ENCODE results near the gene CLEC2D.
"Not testable (repeated sequence)": the region's sequence is repeated elsewhere in the genome, so short reads cannot be mapped to it uniquely, and the experiment has no call there.

The CLEC2D gene

DNA sequence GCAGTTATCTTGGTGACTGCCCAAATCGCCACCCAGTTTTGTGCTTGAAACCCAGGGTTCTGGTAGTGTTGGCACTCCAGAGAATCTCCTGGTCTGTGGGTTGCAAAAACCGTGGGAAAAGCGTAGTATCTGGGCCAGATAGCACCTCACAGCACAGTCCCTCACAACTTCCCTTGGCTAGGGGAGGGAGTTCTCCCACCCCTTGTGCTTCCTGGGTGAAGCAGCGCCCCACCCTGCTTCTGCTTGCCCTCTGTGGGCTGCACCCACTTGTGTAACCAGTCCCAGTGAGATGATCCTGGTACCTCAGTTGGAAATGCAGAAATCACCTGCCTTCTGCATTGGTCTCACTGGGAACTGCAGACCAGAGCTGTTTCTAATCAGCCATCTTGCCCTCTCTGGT, 16.4 kb downstream of the CLEC2D start:
- no peak for TF ChIP-seq CTCF (IDR thresholded peaks at IDR 0.05; ENCODE audit: insufficient read depth, low read length, missing control alignments)
- POLR2A ChIA-PET: no interaction called here
- no peak for DNase-seq (ENCODE audit: low read depth, low spot score)
- no peak overlapping the region for H3K4me3 ChIP-seq (ENCODE audit: low read depth, low read length)
- CTCF ChIA-PET: interaction anchor here (5.4 kb wide), 1 partner anchor 21 kb away, joined by 24 read pairs; no protein-coding TSS in a partner anchor

- CTCF ChIA-PET: interaction anchor here (1.0 to 5.4 kb wide), 2 partner anchors 20 to 60 kb away, joined by 3 to 24 read pairs; no protein-coding TSS in a partner anchor
- TF ChIP-seq CTCF (IDR thresholded peaks at IDR 0.05; ENCODE audit: insufficient read depth, low read length, missing control alignments): no peak
- POLR2A ChIA-PET: interaction anchor here (1.3 kb wide), 1 partner anchor 14 kb away, joined by 4 read pairs; no protein-coding TSS in a partner anchor
- DNase-seq (ENCODE audit: low read depth, low spot score): no peak
- no peak overlapping the region for H3K4me3 ChIP-seq (ENCODE audit: low read depth, low read length)
Observed at GRCh38 chr12:9687228-9687627, 17.7 kb downstream of the CLEC2D start.

GRCh38 chr12:9692909-9693308, 23.4 kb downstream of the CLEC2D start:
- POLR2A ChIA-PET: no interaction called here
- no peak for TF ChIP-seq CTCF (IDR thresholded peaks at IDR 0.05; ENCODE audit: insufficient read depth, low read length, missing control alignments)
- H3K4me3 ChIP-seq (ENCODE audit: low read depth, low read length): no peak overlapping the region
- DNase-seq (ENCODE audit: low read depth, low spot score): no peak
- CTCF ChIA-PET: no interaction called here

DNA sequence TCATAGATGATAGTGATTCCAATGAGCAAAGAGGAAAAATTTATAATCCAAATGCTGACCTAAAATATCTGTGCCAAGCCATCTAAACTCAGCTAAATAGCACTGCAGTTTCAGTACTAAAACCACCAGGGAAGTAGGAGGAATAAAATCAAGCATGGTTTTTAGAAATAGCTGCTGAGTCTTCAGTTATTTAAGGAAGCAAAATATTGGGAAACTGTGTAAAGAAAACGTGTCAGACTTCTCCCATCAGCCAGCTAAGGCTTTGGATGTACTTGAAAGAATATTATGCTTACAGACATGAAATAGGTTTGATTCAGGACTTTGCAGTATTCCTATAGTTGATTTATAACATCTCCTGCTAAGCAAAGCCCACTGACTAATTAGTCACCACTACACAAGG, 24.7 kb downstream of the CLEC2D start:
- ChIA-PET POLR2A (no interaction called here), CTCF (interaction anchor here (0.7 to 1.3 kb wide), 2 partner anchors 14 to 1247 kb away, joined by 3 to 6 read pairs; no protein-coding TSS in a partner anchor)
- H3K4me3 ChIP-seq (ENCODE audit: low read depth, low read length): no peak overlapping the region
- DNase-seq (ENCODE audit: low read depth, low spot score): no peak
- no peak for TF ChIP-seq CTCF (IDR thresholded peaks at IDR 0.05; ENCODE audit: insufficient read depth, low read length, missing control alignments)

- DNase-seq (ENCODE audit: low read depth, low spot score); H3K4me3 ChIP-seq (ENCODE audit: low read depth, low read length); POLR2A ChIA-PET; CTCF ChIA-PET: not testable (repeated sequence)
Observed at GRCh38 chr12:9695150-9695549, 25.6 kb downstream of the CLEC2D start.

DNA sequence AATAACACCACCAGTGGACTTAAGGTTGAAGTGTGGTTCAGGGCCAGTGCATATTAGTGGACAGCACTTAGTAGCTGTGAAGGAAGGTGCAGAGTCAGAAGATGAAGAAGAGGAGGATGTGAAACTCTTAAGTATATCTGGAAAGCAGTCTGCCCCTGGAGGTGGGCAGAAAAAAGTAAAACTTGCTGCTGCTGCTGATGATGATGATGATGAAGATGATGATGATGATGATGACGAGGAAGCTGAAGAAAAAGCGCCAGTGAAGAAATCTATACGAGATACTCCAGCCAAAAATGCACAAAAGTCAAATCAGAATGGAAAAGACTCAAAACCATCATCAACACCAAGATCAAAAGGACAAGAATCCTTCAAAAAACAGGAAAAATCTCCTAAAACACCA, 26.1 kb downstream of the CLEC2D start:
- DNase-seq (ENCODE audit: low read depth, low spot score); H3K4me3 ChIP-seq (ENCODE audit: low read depth, low read length); POLR2A ChIA-PET; CTCF ChIA-PET: not testable (repeated sequence)

DNA sequence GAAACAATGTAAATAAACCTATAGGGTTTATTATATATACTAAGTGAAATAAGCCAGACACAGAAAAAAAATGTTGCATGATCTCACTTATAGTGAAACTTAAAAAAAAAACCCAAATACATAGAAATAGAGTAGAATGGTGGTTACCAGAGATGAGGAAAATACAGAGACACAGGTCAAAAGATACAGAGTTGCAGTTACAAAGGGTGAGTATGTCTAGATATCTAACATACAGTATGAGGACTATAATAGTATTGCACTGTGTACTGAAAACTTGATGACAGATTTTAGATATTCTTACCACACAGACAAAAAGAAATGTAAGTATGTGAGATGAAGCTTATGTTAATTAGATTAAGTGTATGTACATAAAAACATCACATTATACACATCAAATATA, 28.1 kb downstream of the CLEC2D start:
- ChIA-PET CTCF (interaction anchor here (0.8 to 1.4 kb wide), 3 partner anchors 9 to 63 kb away, joined by 3 to 13 read pairs (median 7); no protein-coding TSS in a partner anchor), POLR2A (no interaction called here)
- no peak for TF ChIP-seq CTCF (IDR thresholded peaks at IDR 0.05; ENCODE audit: insufficient read depth, low read length, missing control alignments)
- no peak for DNase-seq (ENCODE audit: low read depth, low spot score)
- H3K4me3 ChIP-seq (ENCODE audit: low read depth, low read length): no peak overlapping the region

Measured in AG04449 (cell line).